GM19328 (cell line): Measurements from ENCODE around the gene CA11.

Experiments used
- ATAC-seq: cut with Tn5 transposase; IDR thresholded peaks from one replicate; pipeline ENCODE4 v1.9.1; 2021; ENCODE audit warnings: mild to moderate bottlenecking, moderate library complexity; ENCODE audit not compliant: unreplicated experiment

Gene CA11

DNA sequence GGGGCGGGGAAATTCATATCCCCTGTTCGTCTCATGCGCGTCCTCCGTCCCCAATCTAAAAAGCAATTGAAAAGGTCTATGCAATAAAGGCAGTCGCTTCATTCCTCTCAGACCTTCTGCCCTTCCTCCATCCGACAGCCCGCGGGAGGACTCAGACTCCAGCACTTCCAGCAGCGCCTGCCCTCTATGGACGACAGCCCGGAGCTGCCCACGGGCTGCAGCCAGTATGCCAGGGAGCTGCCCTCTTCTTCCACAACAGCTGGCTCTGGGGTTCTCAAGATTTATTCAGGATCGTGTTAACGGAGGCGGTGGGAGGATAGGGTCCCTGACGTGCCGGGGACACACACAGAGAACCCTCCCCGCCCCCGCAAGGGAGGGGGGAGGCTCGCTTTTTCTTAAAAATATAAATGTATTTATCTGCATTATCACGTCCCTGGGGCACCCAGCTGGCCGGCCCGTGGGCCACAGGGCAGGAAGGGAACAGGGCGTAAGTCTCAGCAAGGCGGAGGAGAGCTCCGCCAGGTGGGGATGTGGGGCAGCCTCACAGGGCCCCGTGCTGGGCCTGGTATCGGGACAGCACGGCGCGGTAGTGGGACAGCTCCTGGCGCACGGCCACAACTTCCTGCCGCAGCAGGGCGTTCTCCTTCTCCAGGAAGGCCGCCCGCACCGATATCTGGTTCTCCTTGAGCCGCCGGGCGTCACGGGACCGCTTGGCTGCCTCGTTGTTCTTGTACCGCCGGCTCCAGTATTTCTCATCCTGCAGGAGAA is 15.5 kb downstream of the CA11 start:
- no peak for ATAC-seq

DNA sequence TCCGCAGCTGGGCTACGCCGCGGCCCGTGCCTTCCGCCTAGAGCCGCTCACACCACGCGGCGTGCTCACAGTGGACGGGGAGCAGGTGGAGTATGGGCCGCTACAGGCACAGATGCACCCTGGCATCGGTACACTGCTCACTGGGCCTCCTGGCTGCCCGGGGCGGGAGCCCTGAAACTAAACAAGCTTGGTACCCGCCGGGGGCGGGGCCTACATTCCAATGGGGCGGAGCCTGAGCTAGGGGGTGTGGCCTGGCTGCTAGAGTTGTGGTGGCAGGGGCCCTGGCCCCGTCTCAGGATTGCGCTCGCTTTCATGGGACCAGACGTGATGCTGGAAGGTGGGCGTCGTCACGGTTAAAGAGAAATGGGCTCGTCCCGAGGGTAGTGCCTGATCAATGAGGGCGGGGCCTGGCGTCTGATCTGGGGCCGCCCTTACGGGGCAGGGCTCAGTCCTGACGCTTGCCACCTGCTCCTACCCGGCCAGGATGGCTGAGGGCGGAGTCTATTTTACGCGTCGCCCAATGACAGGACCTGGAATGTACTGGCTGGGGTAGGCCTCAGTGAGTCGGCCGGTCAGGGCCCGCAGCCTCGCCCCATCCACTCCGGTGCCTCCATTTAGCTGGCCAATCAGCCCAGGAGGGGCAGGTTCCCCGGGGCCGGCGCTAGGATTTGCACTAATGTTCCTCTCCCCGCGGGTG is 16.2 kb downstream of the CA11 start:
- ATAC-seq: no peak

DNA sequence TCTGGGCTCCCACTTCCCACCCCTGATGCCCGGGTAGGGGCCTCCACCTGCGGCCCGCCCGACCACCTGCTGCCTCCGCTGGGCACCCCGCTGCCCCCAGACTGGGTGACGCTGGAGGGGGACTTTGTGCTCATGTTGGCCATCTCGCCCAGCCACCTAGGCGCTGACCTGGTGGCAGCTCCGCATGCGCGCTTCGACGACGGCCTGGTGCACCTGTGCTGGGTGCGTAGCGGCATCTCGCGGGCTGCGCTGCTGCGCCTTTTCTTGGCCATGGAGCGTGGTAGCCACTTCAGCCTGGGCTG is 16.7 kb downstream of the CA11 start:
- ATAC-seq: no peak

DNA sequence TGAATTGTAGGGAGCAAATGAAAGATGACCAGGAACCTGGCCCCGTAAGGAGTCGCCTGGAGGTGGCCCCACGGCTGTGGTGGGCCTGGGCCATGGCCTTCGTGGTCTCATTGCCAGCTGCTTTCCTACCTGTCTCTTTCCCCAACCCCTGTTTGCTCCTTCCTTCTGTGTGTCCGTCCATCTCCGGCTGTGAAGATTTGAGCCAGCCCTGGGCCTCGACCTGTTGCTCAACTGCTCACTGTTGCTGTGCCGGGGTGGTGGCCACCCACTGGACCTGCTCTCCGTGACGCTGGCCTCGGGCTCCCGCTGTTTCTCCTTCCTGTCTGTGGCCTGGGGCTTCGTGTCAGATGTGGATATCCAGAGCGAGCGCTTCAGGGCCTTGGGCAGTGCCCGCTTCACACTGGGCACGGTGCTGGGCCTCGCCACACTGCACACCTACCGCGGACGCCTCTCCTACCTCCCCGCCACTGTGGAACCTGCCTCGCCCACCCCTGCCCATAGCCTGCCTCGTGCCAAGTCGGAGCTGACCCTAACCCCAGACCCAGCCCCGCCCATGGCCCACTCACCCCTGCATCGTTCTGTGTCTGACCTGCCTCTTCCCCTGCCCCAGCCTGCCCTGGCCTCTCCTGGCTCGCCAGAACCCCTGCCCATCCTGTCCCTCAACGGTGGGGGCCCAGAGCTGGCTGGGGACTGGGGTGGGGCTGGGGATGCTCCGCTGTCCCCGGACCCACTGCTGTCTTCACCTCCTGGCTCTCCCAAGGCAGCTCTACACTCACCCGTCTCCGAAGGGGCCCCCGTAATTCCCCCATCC is 17.3 kb downstream of the CA11 start:
- no peak for ATAC-seq

DNA sequence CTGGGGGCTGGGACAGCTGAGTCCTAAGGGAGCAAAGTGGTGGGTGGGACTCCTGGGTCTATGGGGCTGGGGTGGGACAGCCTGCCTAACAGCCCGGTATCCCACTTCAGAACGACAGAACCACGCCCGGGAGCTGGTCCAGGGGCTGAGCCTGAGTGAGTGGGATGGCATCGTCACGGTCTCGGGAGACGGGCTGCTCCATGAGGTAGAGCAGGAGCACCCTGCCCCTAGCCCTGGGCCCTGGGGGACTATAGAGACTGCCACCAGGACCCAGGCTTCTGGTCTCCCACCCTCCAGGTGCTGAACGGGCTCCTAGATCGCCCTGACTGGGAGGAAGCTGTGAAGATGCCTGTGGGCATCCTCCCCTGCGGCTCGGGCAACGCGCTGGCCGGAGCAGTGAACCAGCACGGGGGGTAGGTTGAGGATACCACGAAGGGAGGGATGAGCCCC is 18.1 kb downstream of the CA11 start:
- ATAC-seq: no peak

DNA sequence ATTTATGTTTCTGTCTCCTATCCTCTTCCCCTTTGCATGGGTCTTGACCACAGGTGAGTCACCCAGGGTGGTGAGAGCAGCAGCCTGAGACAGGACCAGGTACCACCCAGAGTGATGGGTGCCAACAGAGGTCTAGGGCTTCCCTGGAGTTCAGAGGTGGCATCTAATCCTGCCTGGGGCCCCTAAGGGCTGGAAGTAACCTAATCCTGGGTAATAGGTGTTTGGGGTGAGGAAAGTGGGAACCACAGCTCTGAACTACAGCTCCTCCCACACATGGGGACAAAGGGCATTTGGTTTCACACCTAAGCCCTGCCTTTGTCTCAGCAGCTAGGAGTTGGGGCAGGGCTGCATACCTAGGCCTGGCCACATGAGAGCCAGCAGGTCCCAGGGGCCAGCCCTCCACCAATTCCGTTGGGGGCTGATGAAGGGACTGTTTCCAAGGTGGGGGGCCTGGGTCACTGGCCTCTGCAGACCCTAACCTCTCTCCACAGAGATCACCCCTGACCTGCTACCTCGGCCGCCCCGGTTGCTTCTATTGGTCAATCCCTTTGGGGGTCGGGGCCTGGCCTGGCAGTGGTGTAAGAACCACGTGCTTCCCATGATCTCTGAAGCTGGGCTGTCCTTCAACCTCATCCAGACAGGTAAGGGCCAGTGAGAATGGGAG is 18.7 kb downstream of the CA11 start:
- ATAC-seq: no peak

DNA sequence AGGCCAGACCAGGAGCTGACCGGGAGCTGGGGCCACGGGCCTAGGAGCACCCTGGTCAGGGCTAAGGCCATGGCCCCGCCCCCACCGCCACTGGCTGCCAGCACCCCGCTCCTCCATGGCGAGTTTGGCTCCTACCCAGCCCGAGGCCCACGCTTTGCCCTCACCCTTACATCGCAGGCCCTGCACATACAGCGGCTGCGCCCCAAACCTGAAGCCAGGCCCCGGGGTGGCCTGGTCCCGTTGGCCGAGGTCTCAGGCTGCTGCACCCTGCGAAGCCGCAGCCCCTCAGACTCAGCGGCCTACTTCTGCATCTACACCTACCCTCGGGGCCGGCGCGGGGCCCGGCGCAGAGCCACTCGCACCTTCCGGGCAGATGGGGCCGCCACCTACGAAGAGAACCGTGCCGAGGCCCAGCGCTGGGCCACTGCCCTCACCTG is 20.1 kb downstream of the CA11 start:
- ATAC-seq: no peak

DNA sequence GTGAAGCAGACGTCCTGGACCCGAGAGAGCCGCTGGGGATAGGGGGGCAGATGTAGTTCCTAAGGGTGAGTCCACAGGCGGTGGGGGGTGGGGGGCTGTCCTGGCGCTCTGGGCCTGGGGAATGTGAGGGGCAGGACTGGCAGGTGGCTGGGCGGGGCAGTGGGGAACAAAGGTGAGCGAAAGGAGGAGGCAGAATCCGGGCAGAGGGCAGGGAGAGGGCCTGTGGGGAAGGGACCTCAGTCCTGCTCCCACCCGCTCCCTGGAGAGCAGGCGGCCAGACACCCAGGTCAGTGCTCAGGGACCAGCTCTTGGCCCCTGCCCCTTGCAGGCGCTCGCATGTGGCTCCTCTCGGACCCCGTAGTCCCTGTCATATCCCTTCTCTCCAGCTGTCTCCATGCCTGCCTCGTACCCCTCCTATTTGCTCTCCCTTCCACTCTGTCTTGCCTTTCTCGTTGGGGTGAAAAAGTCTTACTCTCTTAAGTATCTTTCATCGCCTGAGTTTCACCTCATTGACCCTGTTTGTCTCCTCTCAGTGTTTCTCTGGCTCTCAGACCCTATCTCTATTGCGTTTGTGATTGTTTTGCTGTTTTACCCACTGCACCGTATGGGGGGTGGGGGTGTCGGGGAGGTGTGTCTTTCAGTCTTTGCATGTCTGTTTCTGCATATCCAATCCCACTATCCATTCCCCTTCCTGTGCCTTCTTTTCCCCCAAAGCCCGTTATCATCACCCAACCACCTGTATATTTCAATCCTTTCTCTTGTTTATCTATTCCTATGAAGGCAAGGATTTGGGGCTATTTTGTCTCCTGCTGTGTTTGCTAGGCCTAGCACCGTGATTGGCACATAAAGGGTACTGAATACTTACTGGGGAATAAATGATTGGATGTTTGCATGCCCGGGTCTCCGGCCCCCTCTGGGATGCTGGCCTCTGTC is 20.9 kb downstream of the CA11 start:
- ATAC-seq: no peak

DNA sequence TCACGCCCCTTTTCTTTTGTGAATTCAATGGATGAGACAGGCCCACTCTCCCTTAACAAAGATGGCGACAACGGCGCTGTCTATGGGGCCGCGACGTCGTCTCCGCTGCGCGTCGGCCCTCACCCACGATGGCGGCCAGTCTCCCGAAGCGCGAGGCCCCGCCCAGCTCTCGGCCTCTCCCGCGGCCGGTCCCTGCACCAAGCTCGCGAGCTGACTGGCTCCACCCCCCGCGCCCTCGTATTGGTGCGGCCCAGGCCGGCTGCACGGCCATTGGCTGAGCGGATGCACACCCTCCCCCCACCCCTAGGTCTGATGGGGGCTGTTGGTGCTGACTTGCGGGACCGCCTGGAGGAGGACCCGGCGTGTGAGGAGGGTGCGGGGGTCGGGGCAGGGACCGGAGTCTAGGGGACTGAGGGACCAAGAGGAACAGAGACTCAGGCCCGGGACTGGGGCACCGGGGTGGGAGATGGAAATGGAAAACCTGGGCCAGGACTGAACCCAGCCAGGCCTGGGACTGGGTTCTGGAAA is 21.9 kb downstream of the CA11 start:
- ATAC-seq: peak; percentile 49

DNA sequence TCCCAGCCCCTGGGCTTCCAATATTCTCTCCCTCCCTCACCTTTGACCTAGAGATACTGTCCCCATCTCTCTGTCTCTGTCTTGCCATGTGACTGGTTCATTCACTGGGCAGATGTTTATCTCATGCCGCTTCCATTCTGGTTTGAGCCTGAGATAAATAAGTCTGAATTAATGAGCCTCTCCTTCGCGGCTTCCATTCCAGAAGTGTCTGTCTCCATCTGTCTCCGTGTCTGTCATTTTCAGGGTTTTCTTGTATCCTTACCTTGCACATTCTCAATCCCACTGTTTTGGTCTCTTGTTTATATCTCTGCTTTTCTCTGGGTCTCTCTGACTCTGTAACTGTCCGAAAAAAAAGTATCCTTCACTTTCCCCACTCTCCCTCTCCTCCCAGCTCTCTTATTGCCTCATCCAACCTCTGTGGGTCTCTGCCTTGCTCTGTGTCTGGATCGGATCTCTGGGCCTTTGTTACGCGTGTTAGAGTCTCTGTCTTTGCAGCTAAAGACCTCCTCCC is 22.4 kb downstream of the CA11 start:
- ATAC-seq: no peak

DNA sequence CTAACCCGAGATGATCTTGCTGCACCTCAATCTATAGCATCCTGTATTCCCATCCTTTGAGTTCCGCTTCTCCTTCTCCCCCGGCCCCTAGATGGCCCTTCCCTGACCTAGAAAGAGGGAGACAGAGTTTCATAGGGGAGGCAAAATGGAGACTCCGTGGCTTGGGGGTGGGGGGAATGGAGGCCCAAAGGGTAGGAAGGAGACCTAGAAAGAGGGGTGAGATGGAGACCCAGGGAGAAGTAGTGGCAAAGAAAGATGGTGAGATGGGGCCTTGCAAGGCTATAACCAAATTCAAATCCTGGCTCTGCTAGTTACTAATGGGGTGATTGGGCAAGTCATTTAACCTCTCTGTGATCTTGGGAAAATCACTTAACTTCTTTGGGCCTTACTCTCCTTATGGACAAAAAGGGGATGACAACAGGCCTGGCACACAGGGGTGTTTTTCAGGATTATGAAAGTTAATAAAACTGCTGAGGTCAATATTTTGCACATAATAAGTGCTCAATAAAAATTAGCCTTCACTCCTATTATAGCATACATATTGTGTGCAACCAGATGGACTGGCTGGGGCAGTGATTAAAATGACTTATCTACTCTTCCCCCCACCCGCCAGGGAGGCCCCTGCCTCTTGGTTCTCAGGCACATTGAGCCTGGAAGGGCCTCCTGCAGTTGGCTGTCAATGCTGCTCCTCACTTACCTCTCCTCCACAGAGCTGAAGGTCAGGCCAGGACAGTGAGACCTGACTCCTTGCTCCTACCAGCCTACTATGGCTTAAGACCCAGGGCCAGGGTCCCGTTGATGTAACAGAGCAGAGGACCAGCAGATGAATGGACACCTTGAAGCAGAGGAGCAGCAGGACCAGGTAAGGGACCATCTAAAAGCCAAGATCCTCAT is 26.0 kb downstream of the CA11 start:
- no peak for ATAC-seq

DNA sequence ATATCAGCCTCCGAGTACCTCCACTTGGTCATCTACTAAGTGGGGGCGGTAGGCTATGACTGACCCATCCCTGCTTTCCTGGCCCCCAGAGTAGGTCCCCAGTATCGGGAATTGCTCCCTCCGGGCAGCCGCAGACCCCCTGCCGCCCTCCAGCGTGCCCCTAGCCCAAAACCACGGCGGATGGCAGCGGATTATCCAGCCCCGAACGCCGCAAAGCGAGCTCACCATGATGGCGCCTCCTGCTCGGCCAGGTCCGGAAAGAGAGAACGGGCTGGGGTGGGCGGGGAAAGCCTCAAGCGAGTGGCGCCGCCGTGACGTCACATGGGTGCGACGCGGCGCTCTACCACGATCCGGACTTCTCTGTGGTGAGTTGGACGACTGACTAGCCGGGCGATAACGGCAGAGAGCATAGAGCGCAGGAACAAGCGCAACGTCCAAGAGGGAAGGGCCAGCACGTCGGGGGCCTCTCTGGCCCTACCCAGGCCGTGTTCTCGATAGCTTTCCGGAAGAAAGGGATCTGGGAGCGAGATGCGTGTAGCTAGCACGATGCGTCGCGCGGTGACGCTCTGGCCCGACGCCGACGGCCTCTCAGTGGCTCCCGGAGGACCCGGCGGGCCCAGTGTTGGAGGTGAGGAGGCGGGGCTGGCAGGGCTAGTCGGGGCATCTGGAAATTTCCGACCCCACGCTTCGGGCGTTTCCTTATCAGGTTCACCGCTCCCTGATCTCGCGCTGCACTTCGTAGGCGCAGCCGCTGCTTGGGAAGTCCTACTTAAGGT is 26.9 kb downstream of the CA11 start, which contains the start of the genes RPL18 and SPHK2:
RPL18 (minus strand) TSS at position 263 of the 776 bp plus-strand sequence; CDS start at position 228, 35 bp downstream.
SPHK2 (plus strand) TSS at position 591 of the 776 bp plus-strand sequence. CDS start 1,009 bp downstream, outside the sequence.
- ATAC-seq: peak; percentile 82

DNA sequence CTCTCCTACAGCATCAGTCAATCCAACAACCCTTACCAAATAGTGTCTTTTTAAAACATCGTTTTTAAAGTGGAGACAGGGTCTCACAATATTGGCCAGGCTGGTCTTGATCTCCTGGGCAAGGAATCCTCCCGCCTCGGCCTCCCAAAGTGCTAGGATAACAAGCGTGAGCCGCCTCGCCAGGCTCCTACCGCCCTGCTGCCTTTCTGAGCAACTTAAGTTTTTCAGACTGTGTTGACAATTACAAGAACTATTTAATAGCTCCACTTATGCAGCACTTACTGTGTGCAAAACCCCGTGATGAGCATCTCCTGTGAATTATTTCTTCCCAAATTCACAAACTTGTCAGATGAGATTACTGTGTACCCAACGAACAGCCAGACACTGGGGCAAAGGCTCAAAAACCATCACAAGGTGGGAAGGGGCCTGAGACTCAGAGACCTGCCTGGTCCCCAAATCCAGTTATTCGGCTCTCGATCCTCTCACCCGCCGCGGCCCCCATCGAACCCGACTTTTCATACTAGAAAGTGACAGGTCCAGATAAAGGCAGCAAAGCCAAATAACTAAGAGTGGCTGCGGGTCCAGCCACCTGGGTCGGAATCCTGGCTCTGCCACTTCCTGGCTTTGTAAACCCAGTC is 27.6 kb downstream of the CA11 start:
- ATAC-seq: no peak

DNA sequence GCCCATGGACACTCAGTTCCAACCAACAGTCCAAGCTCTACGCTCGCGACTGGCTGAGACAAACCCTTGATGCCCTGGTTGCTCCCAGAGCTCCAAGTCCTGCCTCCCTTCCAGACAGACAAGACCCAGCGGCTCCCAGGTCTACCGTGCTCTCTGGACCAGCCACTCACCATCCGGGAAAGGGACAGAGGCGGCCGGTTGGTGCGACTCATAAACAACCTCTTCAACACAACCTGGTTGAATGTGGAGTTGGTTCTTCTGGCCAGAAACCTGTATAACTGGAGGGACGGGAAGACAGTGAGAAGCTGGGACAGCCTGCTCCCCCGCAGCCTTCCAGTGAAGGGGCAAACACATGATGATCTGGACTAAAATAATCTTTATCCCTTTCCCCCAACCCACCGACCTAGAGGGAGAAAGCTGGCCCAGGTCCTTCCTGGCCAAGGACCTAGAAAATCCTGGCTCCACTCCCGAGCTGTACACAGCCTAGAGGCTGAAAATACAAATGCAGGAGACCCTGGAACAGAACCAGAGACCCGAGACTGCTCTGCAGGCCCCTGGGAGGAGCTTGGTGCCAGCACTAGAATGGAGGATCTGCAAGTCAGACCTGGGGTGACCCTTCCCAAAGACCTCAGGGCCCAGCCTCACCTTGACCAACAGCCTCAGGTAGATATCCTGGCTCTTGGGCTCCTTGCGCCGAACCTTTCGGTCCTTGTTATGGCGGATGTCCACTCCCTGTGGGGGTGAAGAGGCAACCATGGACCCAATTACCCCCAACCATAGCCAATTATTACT is 28.6 kb downstream of the CA11 start:
- no peak for ATAC-seq

DNA sequence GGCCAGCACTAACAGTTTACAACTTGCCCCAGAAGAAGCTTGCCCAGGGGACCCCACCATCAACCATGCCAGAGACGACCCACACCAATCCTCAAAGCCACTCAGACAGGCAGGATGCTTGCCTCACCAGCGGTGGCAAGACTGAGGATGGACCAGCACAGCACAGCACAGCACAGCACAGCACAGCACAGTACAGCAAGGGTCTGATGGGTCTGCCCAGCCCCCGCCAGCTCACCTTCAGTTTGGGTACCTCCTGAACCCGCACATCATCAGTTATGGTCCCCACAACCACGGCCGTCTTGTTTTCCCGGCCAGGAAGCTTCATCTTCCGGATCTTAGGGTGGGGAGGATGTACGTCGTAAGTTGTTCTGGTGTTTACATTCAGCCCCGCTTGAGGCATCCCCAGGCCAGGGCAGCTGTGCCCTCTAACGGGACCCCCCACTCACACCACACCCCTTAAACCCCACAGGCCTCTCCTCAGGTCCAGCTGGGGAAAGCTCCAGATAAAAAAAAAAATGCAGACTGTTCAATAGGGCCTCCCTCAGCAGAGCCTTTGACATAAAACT is 29.4 kb downstream of the CA11 start:
- no peak for ATAC-seq

DNA sequence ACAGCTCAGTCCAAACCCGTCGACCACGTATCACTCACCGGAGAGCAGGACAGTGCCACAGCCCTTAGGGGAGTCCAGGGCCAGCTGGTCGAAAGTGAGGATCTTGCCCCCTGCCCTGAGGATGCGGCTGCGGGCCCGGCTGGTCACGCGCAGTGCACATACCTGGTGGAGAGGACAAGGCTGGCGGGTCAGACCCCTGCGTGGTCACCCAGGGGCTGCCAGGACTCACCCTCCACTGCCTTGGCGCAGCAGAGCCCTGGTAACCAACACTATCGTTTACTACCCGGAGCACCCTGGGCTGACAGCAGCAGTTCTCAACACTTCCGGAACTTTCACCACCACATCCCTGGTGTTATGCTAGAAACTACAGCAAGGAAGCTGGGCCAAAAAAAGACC is 29.9 kb downstream of the CA11 start:
- no peak for ATAC-seq
